Stomach (tissue), 4 donors: ENCODE results near the gene SCN9A.

ENCODE experiments used
- POLR2A ChIP-seq, 4 donors: fragments of 450-650 bp; IDR thresholded peaks; one replicate each; pipeline ENCODE4 v1.6.1; 2016; ENCODE audit warnings: antibody characterized with exemption in 4 of 4, control low read depth in 2 of 4, mild to moderate bottlenecking in 1 of 4, moderate library complexity in 1 of 4
- POLR2AphosphoS5 ChIP-seq, 3 donors: sonication (generic); formaldehyde crosslinking; IDR thresholded peaks; one replicate each; pipeline ENCODE4 v1.6.1; 2016; ENCODE audit warnings: antibody characterized with exemption in 3 of 3

GRCh38 chr2:166321076-166321475, 54.7 kb downstream of the SCN9A start:
- TF ChIP-seq POLR2AphosphoS5 (IDR thresholded peaks at IDR 0.05) (no peak), POLR2A (IDR thresholded peaks at IDR 0.05) (no peak)
